WERI-Rb-1 (cell line): ENCODE data around the gene PRKCE.
"Not testable (repeated sequence)": the region's sequence is repeated elsewhere in the genome, so short reads cannot be mapped to it uniquely, and the experiment has no call there.

Experiments used
- DNase-seq: peaks from one replicate; pipeline ENCODE4 v3.0.0-alpha.2; 2020
- H3K27ac ChIP-seq: fragments of 250-450 bp; sonication (Bioruptor Pico); 2 replicates; pipeline ENCODE4 v1.5.1; 2020; ENCODE audit warnings: mild to moderate bottlenecking, moderate library complexity
- H3K27me3 ChIP-seq: fragments of 250-450 bp; sonication (Bioruptor Pico); 2 replicates; pipeline ENCODE4 v1.5.1; 2021; ENCODE audit warnings: mild to moderate bottlenecking, low read depth, moderate library complexity; ENCODE audit not compliant: insufficient read depth, severe bottlenecking
- H3K36me3 ChIP-seq: fragments of 250-450 bp; sonication (Bioruptor Pico); 2 replicates; pipeline ENCODE4 v1.5.1; 2020; ENCODE audit warnings: mild to moderate bottlenecking, moderate library complexity
- H3K4me3 ChIP-seq: 2 replicates; pipeline ENCODE4 v1.5.1; 2011; ENCODE audit warnings: low read depth, mild to moderate bottlenecking, control low read depth, low read length
- H3K9me3 ChIP-seq: fragments of 250-450 bp; sonication (Bioruptor Pico); 2 replicates; pipeline ENCODE4 v1.5.1; 2021; ENCODE audit warnings: mild to moderate bottlenecking, moderate library complexity; ENCODE audit not compliant: severe bottlenecking
- CTCF ChIP-seq: IDR thresholded peaks from 2 replicates; pipeline ENCODE4 v1.5.1; 2011; ENCODE audit warnings: low read depth, mild to moderate bottlenecking, control low read depth, inconsistent platforms, low read length

PRKCE gene

GRCh38 chr2:45910473-45911060, 259.1 kb downstream of the PRKCE start:
- H3K36me3 ChIP-seq = no peaks in the 10 kb centered on the region
- no peak overlapping the region for H3K4me3 ChIP-seq
- no peaks in the 10 kb centered on the region for H3K9me3 ChIP-seq
- H3K27me3 ChIP-seq = no peaks in the 10 kb centered on the region
- no peak overlapping the region for H3K27ac ChIP-seq
- no peak for TF ChIP-seq CTCF
- no peak for DNase-seq

- no peak for TF ChIP-seq CTCF
- Histone ChIP-seq H3K27me3 (no peaks in the 10 kb centered on the region), H3K4me3 (no peak overlapping the region), H3K9me3 (no peaks in the 10 kb centered on the region), H3K36me3 (no peaks in the 10 kb centered on the region), H3K27ac (no peak overlapping the region)
- DNase-seq = no peak
Measured at GRCh38 chr2:45911538-45911937, 260.1 kb downstream of the PRKCE start.

- no peak for TF ChIP-seq CTCF
- Histone ChIP-seq H3K36me3 (no peaks in the 10 kb centered on the region), H3K4me3 (no peak overlapping the region), H3K9me3 (no peaks in the 10 kb centered on the region), H3K27ac (no peak overlapping the region), H3K27me3 (no peaks in the 10 kb centered on the region)
- DNase-seq = no peak
Measured at GRCh38 chr2:45912109-45912508, 260.6 kb downstream of the PRKCE start.

GRCh38 chr2:45913539-45913938, 262.1 kb downstream of the PRKCE start:
- H3K36me3 ChIP-seq = no peaks in the 10 kb centered on the region
- no peak overlapping the region for H3K27ac ChIP-seq
- no peaks in the 10 kb centered on the region for H3K27me3 ChIP-seq
- no peak for TF ChIP-seq CTCF
- no peaks in the 10 kb centered on the region for H3K9me3 ChIP-seq
- H3K4me3 ChIP-seq = no peak overlapping the region
- no peak for DNase-seq

- no peaks in the 10 kb centered on the region for H3K9me3 ChIP-seq
- H3K36me3 ChIP-seq = no peaks in the 10 kb centered on the region
- DNase-seq = no peak
- no peak for TF ChIP-seq CTCF
- H3K4me3 ChIP-seq = no peak overlapping the region
- no peak overlapping the region for H3K27ac ChIP-seq
- no peaks in the 10 kb centered on the region for H3K27me3 ChIP-seq
Measured at GRCh38 chr2:45915523-45915922, 264.0 kb downstream of the PRKCE start.

- not testable (repeated sequence) for H3K36me3 ChIP-seq, H3K9me3 ChIP-seq, H3K27ac ChIP-seq, DNase-seq, H3K27me3 ChIP-seq, H3K4me3 ChIP-seq
Measured at GRCh38 chr2:45917561-45918176, 266.2 kb downstream of the PRKCE start.
